Naive B cell (primary cell): Measurements from ENCODE around the gene ZNF608. TPM values are rescaled to one million over a fixed set of nuclear protein-coding genes. Genes with fewer than 3 reads are reported as not detected.

ENCODE experiments used
- ATAC-seq, 2 donors: fragments of 150-1000 bp; cut with Tn5 transposase; 2 replicates each; pipeline ENCODE4 v1.10.0; 2021; ENCODE audit warnings: low read depth in 2 of 2, mild to moderate bottlenecking in 2 of 2, moderate library complexity in 2 of 2
- DNase-seq: peaks from one replicate; pipeline ENCODE4 v3.0.0; 2022
- H3K27ac Mint-ChIP-seq, 6 donors: one replicate each; pipeline ENCODE4 v1.8.0; 2020 to 2022; ENCODE audit warnings: mild to moderate bottlenecking in 6 of 6, mixed read lengths in 6 of 6, moderate library complexity in 5 of 6, inconsistent platforms in 2 of 6
- H3K27me3 Mint-ChIP-seq, 3 donors: one replicate each; pipeline ENCODE4 v1.8.0; 2021 to 2022; ENCODE audit warnings: mixed read lengths in 3 of 3, mild to moderate bottlenecking in 1 of 3
- H3K36me3 Mint-ChIP-seq, 2 donors: one replicate each; pipeline ENCODE4 v1.8.0; 2020 to 2022; ENCODE audit warnings: mixed read lengths in 2 of 2, inconsistent platforms in 1 of 2, mild to moderate bottlenecking in 1 of 2
- H3K4me1 Mint-ChIP-seq, 3 donors: one replicate each; pipeline ENCODE4 v1.8.0; 2020 to 2022; ENCODE audit warnings: mixed read lengths in 3 of 3, inconsistent platforms in 1 of 3, mild to moderate bottlenecking in 1 of 3, moderate library complexity in 1 of 3
- H3K4me3 Mint-ChIP-seq, 8 donors: one replicate each; pipeline ENCODE4 v1.8.0; 2020 to 2022; ENCODE audit warnings: mild to moderate bottlenecking in 8 of 8, mixed read lengths in 8 of 8, moderate library complexity in 8 of 8, inconsistent platforms in 2 of 8
- H3K9me3 Mint-ChIP-seq, 7 donors: one replicate each; pipeline ENCODE4 v1.8.0; 2020 to 2022; ENCODE audit warnings: mixed read lengths in 7 of 7, mild to moderate bottlenecking in 5 of 7, inconsistent platforms in 2 of 7, moderate library complexity in 1 of 7
- polyA plus RNA-seq, 6 donors: library from polyadenylated mRNA; unstranded; fragments of 300-500 nt; fragmentation: Illumina TruSeq; gene quantifications; one replicate each; pipeline ENCODE4 v1.2.3, GENCODE V29; 2021; ENCODE audit warnings: low read depth in 6 of 6

ZNF608 gene
- polyA plus RNA-seq, 6 donors from 2014 or later, result 3.7 to 8.7 (median 6.0) TPM

- no peak for DNase-seq
- H3K27me3 Mint-ChIP-seq, result no peaks in the 10 kb centered on the region
Measured at GRCh38 chr5:124728331-124728967, 18.0 kb downstream of the ZNF608 start.

GRCh38 chr5:124726631-124727362, 19.6 kb downstream of the ZNF608 start:
- H3K27ac Mint-ChIP-seq, result peak overlapping the region in 5 of 6 donors; percentile 2 to 82 (median 44)
- no peak overlapping the region for H3K4me3 Mint-ChIP-seq
- DNase-seq, result no peak
- peaks cover 31 to 55% (median 42%) of the 10 kb centered on the region in 3 donors for H3K4me1 Mint-ChIP-seq
- H3K9me3 Mint-ChIP-seq, result no peaks in the 10 kb centered on the region
- no peaks in the 10 kb centered on the region for H3K27me3 Mint-ChIP-seq
- peaks cover 0 to 6% of the 10 kb centered on the region in 2 donors for H3K36me3 Mint-ChIP-seq
- no peak for ATAC-seq

More at GRCh38 chr5:124728331-124728967, 18.0 kb downstream of the ZNF608 start:
- peak overlapping the region in 2 of 6 donors; percentile 2 to 64 for H3K27ac Mint-ChIP-seq
- no peaks in the 10 kb centered on the region for H3K9me3 Mint-ChIP-seq
- peaks cover 41 to 70% (median 58%) of the 10 kb centered on the region in 3 donors for H3K4me1 Mint-ChIP-seq
- peaks cover 0 to 6% of the 10 kb centered on the region in 2 donors for H3K36me3 Mint-ChIP-seq
- H3K4me3 Mint-ChIP-seq, result no peak overlapping the region
- ATAC-seq, result no peak

DNA sequence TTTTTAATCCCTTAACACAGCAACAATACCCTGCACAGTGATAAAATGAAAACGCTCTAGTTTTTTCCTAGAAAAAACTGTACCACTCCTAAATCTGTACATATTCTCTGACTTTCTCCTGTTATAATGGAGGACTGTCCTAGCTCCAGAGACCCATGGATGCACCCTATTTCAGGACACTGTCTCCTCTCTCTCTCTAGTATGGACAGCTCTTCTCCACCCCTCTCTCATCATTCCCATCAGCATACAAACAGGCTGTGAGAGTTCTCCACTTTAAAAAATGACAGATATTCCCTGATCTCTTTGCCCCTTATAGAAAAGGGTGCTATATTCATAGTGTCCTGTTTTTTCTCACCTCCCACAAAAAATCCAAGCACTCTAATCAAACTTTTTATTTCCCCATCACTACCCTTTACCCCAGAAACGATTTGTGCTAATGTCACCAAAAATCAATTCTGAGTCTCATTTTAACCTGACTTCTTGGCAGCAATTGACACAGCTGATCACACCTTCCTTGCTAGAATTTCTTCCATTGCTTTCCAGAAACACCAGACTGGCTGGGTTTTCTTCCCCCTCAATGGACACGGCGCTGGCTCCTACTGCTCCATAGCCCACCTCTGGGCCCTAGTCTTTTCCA, 20.7 kb downstream of the ZNF608 start:
- ATAC-seq, result no peak
- Mint-ChIP-seq H3K4me3 (peak overlapping the region in 1 of 8 donors; percentile 1), H3K4me1 (peaks cover 29 to 59% (median 46%) of the 10 kb centered on the region in 3 donors)

DNA sequence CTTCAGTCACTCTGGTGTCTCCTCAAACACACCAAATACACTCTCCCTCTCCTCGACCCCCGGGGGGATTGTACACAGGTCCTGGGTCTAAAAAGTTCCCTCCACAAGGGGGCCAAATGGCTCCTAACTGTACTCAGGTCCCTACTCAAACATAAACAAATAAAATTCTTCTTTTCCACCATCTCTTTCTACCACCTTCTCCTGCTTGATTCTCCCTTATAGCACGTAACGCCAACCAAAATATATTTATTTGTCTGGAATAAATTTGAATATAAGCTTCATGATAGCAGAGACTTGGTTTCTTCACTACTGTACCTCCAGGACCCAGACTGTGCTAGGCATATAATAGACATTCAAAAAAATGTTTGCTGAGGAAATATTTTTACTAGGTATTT, 21.4 kb downstream of the ZNF608 start:
- H3K4me3 Mint-ChIP-seq, result peak overlapping the region in 3 of 8 donors; percentile 1 to 63 (median 10)
- peak; percentile 74 to 78 for ATAC-seq

More for the DNA sequence above, 20.7 kb downstream of the ZNF608 start:
- no peaks in the 10 kb centered on the region for H3K9me3 Mint-ChIP-seq
- no peak for DNase-seq
- peaks cover 0 to 6% of the 10 kb centered on the region in 2 donors for H3K36me3 Mint-ChIP-seq
- H3K27me3 Mint-ChIP-seq, result no peaks in the 10 kb centered on the region
- H3K27ac Mint-ChIP-seq, result peak overlapping the region in 3 of 6 donors; percentile 2 to 91 (median 70)

GRCh38 chr5:124724357-124725039, 21.9 kb downstream of the ZNF608 start:
- ATAC-seq (no peak), DNase-seq (no peak)
- peak overlapping the region in 2 of 8 donors; percentile 10 to 63 for H3K4me3 Mint-ChIP-seq
- no peaks in the 10 kb centered on the region for H3K27me3 Mint-ChIP-seq
- peaks cover 0 to 6% of the 10 kb centered on the region in 2 donors for H3K36me3 Mint-ChIP-seq
- peaks cover 19 to 49% (median 40%) of the 10 kb centered on the region in 3 donors for H3K4me1 Mint-ChIP-seq
- peak overlapping the region in 3 of 6 donors; percentile 13 to 89 (median 74) for H3K27ac Mint-ChIP-seq
- H3K9me3 Mint-ChIP-seq, result no peaks in the 10 kb centered on the region

More for the DNA sequence above, 21.4 kb downstream of the ZNF608 start:
- Mint-ChIP-seq H3K36me3 (peaks cover 0 to 6% of the 10 kb centered on the region in 2 donors), H3K4me1 (peaks cover 24 to 54% (median 42%) of the 10 kb centered on the region in 3 donors), H3K27me3 (no peaks in the 10 kb centered on the region), H3K27ac (peak overlapping the region in 3 of 6 donors; percentile 13 to 89 (median 74)), H3K9me3 (no peaks in the 10 kb centered on the region)
- DNase-seq, result no peak

DNA sequence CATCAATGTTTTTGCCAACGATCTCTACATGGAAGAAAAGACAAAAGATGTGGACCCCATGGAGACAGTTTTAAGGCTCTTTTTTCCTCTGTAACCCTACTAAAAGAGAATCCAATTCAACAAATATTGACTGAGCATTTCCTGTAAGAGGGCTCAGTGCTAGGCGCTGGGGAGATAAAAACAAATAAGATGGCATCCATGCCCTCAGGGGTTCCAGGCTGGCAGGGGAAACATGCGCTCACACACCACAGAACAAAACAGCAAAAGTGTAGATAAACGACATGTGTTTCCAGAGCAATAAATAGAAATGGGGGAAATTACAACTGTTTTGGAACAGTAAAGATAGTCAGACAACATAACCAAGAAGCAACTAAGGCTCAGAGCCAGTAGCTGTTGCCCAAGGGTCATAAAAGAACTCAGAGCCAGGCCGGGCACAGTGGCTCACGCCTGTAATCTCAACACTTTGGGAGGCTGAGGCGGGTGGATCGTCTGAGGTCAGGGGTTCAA, 25.2 kb downstream of the ZNF608 start:
- peaks cover 30 to 41% (median 41%) of the 10 kb centered on the region in 3 donors for H3K4me1 Mint-ChIP-seq
- no peaks in the 10 kb centered on the region for H3K27me3 Mint-ChIP-seq
- ATAC-seq (no peak), DNase-seq (no peak)
- peak overlapping the region in 1 of 8 donors; percentile 44 for H3K4me3 Mint-ChIP-seq
- no peaks in the 10 kb centered on the region for H3K9me3 Mint-ChIP-seq
- H3K27ac Mint-ChIP-seq, result peak overlapping the region in 1 of 6 donors; percentile 84
- H3K36me3 Mint-ChIP-seq, result no peaks in the 10 kb centered on the region

- peak overlapping the region in 1 of 6 donors; percentile 20 for H3K27ac Mint-ChIP-seq
- H3K27me3 Mint-ChIP-seq, result no peaks in the 10 kb centered on the region
- no peak overlapping the region for H3K4me3 Mint-ChIP-seq
- DNase-seq (no peak), ATAC-seq (no peak)
- H3K9me3 Mint-ChIP-seq, result no peaks in the 10 kb centered on the region
- H3K36me3 Mint-ChIP-seq, result no peaks in the 10 kb centered on the region
- H3K4me1 Mint-ChIP-seq, result peaks cover 23 to 41% (median 35%) of the 10 kb centered on the region in 3 donors
Measured at GRCh38 chr5:124720593-124720992, 25.8 kb downstream of the ZNF608 start.

DNA sequence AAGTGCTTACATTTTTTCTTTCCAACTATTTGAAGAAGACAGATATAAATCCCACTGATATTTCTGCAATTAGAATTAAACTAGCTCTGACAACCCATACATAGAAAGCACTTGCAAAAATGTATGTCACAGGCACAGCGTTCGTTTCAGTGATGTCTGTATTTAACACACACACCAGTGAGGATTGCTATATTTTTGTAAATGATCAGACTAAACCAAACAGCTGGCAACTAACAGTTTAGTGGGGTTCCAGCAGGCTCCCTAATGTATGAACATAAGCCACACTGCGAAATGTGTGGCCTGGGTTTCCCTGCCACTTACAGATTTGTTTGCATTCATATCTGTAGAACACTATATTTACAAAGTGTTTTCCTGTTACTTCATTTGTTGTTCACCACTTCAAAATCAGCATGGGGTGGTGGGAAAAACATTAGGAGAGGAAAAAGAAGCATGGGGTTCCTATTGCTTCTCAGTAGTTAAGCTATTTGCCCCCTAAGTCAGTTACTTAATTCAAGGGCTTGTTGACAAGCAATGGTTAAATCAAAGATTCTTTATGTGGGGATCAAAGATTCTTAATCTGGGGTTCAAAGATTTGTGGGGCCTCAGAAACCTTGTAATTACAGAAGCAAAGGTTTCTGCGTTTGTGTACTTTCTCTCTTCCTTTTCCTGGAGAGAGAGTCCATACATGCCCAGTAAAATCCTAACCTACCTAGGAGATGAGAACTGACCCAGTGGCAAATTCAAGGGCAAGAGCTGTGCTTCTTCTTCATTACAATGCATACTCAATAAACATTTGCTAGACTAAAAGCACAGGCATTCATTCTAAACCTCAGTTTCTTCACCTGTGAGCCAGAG, 27.1 kb downstream of the ZNF608 start:
- no peak overlapping the region for H3K27ac Mint-ChIP-seq
- ATAC-seq (no peak), DNase-seq (no peak)
- H3K27me3 Mint-ChIP-seq, result no peaks in the 10 kb centered on the region
- H3K4me1 Mint-ChIP-seq, result peaks cover 21 to 40% (median 26%) of the 10 kb centered on the region in 3 donors
- H3K9me3 Mint-ChIP-seq, result no peaks in the 10 kb centered on the region
- H3K36me3 Mint-ChIP-seq, result no peaks in the 10 kb centered on the region
- H3K4me3 Mint-ChIP-seq, result no peak overlapping the region

- peak overlapping the region in 6 of 8 donors; percentile 16 to 64 (median 42) for H3K4me3 Mint-ChIP-seq
- no peak for ATAC-seq
- no peak for DNase-seq
- H3K9me3 Mint-ChIP-seq, result no peaks in the 10 kb centered on the region
- H3K27me3 Mint-ChIP-seq, result no peaks in the 10 kb centered on the region
- peak overlapping the region in 3 of 6 donors; percentile 11 to 69 (median 27) for H3K27ac Mint-ChIP-seq
- no peaks in the 10 kb centered on the region for H3K36me3 Mint-ChIP-seq
- peaks cover 22 to 50% (median 31%) of the 10 kb centered on the region in 3 donors for H3K4me1 Mint-ChIP-seq
Measured at GRCh38 chr5:124718380-124718789, 28.1 kb downstream of the ZNF608 start.

GRCh38 chr5:124716169-124716568, 30.3 kb downstream of the ZNF608 start:
- peaks cover 0 to 10% of the 10 kb centered on the region in 2 donors for H3K36me3 Mint-ChIP-seq
- no peak overlapping the region for H3K4me3 Mint-ChIP-seq
- no peak overlapping the region for H3K27ac Mint-ChIP-seq
- peaks cover 38 to 66% (median 50%) of the 10 kb centered on the region in 3 donors for H3K4me1 Mint-ChIP-seq
- peak; percentile 24 for DNase-seq
- peaks cover 0 to 5% (median 0%) of the 10 kb centered on the region in 7 donors for H3K9me3 Mint-ChIP-seq
- peak; percentile 52 to 57 for ATAC-seq
- peaks cover 0 to 9% (median 0%) of the 10 kb centered on the region in 3 donors for H3K27me3 Mint-ChIP-seq

DNA sequence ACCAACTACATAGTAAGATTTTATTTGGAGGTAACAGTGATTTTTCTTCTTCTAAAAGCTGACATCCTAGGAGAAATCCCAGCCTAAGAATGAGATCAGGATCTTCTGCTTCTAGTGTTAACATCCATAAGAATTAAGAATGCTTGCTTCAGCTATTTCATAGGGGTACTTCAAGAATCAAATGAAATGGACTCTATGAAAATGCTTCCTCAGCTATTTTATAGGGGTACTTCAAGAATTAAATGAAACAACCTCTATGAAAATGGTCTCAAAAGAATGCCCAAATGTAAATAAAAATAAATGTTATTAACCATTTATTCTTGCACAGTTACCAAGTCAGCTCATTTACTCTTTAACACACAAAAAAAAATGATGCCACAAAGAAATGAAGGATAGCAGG, 31.5 kb downstream of the ZNF608 start:
- ATAC-seq (no peak), DNase-seq (no peak)
- Mint-ChIP-seq H3K36me3 (peaks cover 0 to 11% of the 10 kb centered on the region in 2 donors), H3K27me3 (peaks cover 0 to 9% (median 0%) of the 10 kb centered on the region in 3 donors), H3K27ac (no peak overlapping the region), H3K4me1 (peaks cover 38 to 63% (median 43%) of the 10 kb centered on the region in 3 donors), H3K9me3 (peaks cover 0 to 5% (median 0%) of the 10 kb centered on the region in 7 donors), H3K4me3 (no peak overlapping the region)

- H3K4me1 Mint-ChIP-seq, result peaks cover 34 to 70% (median 38%) of the 10 kb centered on the region in 3 donors
- DNase-seq (no peak), ATAC-seq (no peak)
- peaks cover 0 to 9% (median 0%) of the 10 kb centered on the region in 3 donors for H3K27me3 Mint-ChIP-seq
- peak overlapping the region in 5 of 8 donors; percentile 0 to 73 (median 49) for H3K4me3 Mint-ChIP-seq
- peaks cover 6 to 11% of the 10 kb centered on the region in 2 donors for H3K36me3 Mint-ChIP-seq
- H3K27ac Mint-ChIP-seq, result peak overlapping the region in 1 of 6 donors; percentile 22
- peaks cover 0 to 5% (median 0%) of the 10 kb centered on the region in 7 donors for H3K9me3 Mint-ChIP-seq
Measured at GRCh38 chr5:124713595-124713994, 32.8 kb downstream of the ZNF608 start.
